ENCODE data around the gene PTTG1IP. TPM values are rescaled to one million over a fixed set of nuclear protein-coding genes. Genes with fewer than 3 reads are reported as not detected.

The PTTG1IP gene
- total and polyA plus RNA-seq, 10 of the 15 experiments (the other 5 are each of a cell fraction or from before 2014, with no cell fraction given): 2.4 to 56.4 (median 44.4) TPM

- BruUV-seq (replicated peaks): no TSS peak
- CTCF ChIA-PET: no interaction called here
- H3K79me2 ChIP-seq (ENCODE audit: control insufficient read depth, insufficient read depth, low read length): peaks cover 26% of the 10 kb centered on the region
- ATAC-seq (no peak), DNase-seq (ENCODE audit: low read depth, low spot score) (no peak), FAIRE-seq (no peak)
- H3K4me3 ChIP-seq: no peak overlapping the region
- no peaks in the 10 kb centered on the region for H3K27me3 ChIP-seq (replicated peaks in 1 of 2; ENCODE audit: control insufficient read depth in 2 of 2, insufficient read depth in 2 of 2, low read length in 1 of 2)
- WGBS (ENCODE audit: insufficient coverage, insufficient replicate concordance, low lambda C conversion rate, missing lambda C conversion rate): 94% methylated on average over 33 of the region's 33 CpGs
- peaks cover 3% of the 10 kb centered on the region; the same call in 1 of the 3 replicates for H3K9me3 ChIP-seq (replicated peaks; ENCODE audit: control insufficient read depth, insufficient read depth, low read length)
- no peak overlapping the region for H3K4me2 ChIP-seq (ENCODE audit: control insufficient read depth, insufficient read depth)
- no peak overlapping the region for H3K9ac ChIP-seq (ENCODE audit: control insufficient read depth, insufficient read depth, low read length)
- no peak overlapping the region for H2AFZ ChIP-seq (ENCODE audit: control insufficient read depth, low read depth, low read length)
- in situ Hi-C loops (cut with MboI) (no loop called here), intact Hi-C loops (cut with micrococcal nuclease; ENCODE audit: unreplicated experiment) (loop anchor here (5.0 kb wide), 2 partner anchors 53 to 113 kb away; partner anchors contain the start of gene PTTG1IP)
- H3K4me1 ChIP-seq (ENCODE audit: control insufficient read depth, insufficient read depth, low read length): no peaks in the 10 kb centered on the region
- H3K27ac ChIP-seq (ENCODE audit: control insufficient read depth, insufficient read depth): no peak overlapping the region
- RAD21 ChIA-PET (ENCODE audit: unreplicated experiment): no interaction called here
- POLR2A ChIA-PET: no interaction called here
- no peaks in the 10 kb centered on the region for H4K20me1 ChIP-seq (ENCODE audit: control insufficient read depth, insufficient read depth)
- no peaks in the 10 kb centered on the region for H3K36me3 ChIP-seq (ENCODE audit: control insufficient read depth in 2 of 2, insufficient read depth in 2 of 2, low read length in 1 of 2)
- TF ChIP-seq ATF7 (IDR thresholded peaks at IDR 0.05; ENCODE audit: low read depth): no peak
- TF ChIP-seq RBBP5 (conservative IDR thresholded peaks at IDR 0.05): no peak
- SMC1A ChIA-PET (ENCODE audit: uncharacterized antibody, unreplicated experiment): no interaction called here
Observed at GRCh38 chr21:44819283-44820243, 53.9 kb downstream of the PTTG1IP start.

- RAD21 ChIA-PET (ENCODE audit: unreplicated experiment): no interaction called here
- POLR2A ChIA-PET: no interaction called here
- H3K9ac ChIP-seq (ENCODE audit: control insufficient read depth, insufficient read depth, low read length): peak overlapping the region; percentile 81
- TF ChIP-seq, protein P1, sequence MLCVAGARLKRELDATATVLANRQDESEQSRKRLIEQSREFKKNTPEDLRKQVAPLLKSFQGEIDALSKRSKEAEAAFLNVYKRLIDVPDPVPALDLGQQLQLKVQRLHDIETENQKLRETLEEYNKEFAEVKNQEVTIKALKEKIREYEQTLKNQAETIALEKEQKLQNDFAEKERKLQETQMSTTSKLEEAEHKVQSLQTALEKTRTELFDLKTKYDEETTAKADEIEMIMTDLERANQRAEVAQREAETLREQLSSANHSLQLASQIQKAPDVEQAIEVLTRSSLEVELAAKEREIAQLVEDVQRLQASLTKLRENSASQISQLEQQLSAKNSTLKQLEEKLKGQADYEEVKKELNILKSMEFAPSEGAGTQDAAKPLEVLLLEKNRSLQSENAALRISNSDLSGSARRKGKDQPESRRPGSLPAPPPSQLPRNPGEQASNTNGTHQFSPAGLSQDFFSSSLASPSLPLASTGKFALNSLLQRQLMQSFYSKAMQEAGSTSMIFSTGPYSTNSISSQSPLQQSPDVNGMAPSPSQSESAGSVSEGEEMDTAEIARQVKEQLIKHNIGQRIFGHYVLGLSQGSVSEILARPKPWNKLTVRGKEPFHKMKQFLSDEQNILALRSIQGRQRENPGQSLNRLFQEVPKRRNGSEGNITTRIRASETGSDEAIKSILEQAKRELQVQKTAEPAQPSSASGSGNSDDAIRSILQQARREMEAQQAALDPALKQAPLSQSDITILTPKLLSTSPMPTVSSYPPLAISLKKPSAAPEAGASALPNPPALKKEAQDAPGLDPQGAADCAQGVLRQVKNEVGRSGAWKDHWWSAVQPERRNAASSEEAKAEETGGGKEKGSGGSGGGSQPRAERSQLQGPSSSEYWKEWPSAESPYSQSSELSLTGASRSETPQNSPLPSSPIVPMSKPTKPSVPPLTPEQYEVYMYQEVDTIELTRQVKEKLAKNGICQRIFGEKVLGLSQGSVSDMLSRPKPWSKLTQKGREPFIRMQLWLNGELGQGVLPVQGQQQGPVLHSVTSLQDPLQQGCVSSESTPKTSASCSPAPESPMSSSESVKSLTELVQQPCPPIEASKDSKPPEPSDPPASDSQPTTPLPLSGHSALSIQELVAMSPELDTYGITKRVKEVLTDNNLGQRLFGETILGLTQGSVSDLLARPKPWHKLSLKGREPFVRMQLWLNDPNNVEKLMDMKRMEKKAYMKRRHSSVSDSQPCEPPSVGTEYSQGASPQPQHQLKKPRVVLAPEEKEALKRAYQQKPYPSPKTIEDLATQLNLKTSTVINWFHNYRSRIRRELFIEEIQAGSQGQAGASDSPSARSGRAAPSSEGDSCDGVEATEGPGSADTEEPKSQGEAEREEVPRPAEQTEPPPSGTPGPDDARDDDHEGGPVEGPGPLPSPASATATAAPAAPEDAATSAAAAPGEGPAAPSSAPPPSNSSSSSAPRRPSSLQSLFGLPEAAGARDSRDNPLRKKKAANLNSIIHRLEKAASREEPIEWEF (IDR thresholded peaks at IDR 0.05; ENCODE audit: insufficient replicate concordance, low read depth, low read length): no peak
- TF ChIP-seq CBX5 (IDR thresholded peaks at IDR 0.05; ENCODE audit: low read depth) (no peak), POU2F2 (IDR thresholded peaks at IDR 0.05; ENCODE audit: borderline replicate concordance, low read depth, low read length) (no peak), CHD4 (IDR thresholded peaks at IDR 0.05) (no peak), PML (IDR thresholded peaks at IDR 0.05; ENCODE audit: low read length) (no peak), EP300 (IDR thresholded peaks at IDR 0.05; ENCODE audit: borderline replicate concordance in 1 of 2, control insufficient read depth in 1 of 2, low read depth in 2 of 2, low read length in 2 of 2) (no peak), CHD2 (IDR thresholded peaks at IDR 0.05; ENCODE audit: borderline replicate concordance, low read depth, low read length) (no peak), PAX8 (IDR thresholded peaks at IDR 0.05) (no peak), ZNF217 (IDR thresholded peaks at IDR 0.05) (no peak)
Observed at GRCh38 chr21:44818640-44819011, 54.9 kb downstream of the PTTG1IP start.

More at GRCh38 chr21:44818640-44819011, 54.9 kb downstream of the PTTG1IP start:
- in situ Hi-C loops (cut with MboI) (no loop called here), intact Hi-C loops (cut with micrococcal nuclease; ENCODE audit: unreplicated experiment) (loop anchor here (5.0 kb wide), 2 partner anchors 54 to 114 kb away; partner anchors contain the start of gene PTTG1IP)
- DNase-seq (ENCODE audit: low read depth, low spot score): no peak
- no TSS peak for BruUV-seq (replicated peaks)
- no peaks in the 10 kb centered on the region for H4K20me1 ChIP-seq (ENCODE audit: control insufficient read depth, insufficient read depth)
- ChIA-PET SMC1A (ENCODE audit: uncharacterized antibody, unreplicated experiment) (no interaction called here), CTCF (no interaction called here)
- no peak for ATAC-seq
- 86% methylated on average over 37 of the region's 37 CpGs for WGBS (ENCODE audit: insufficient coverage, insufficient replicate concordance, low lambda C conversion rate, missing lambda C conversion rate)
- H3K4me2 ChIP-seq (ENCODE audit: control insufficient read depth, insufficient read depth): peak overlapping the region; percentile 85
- no peak overlapping the region for H2AFZ ChIP-seq (ENCODE audit: control insufficient read depth, low read depth, low read length)
- H3K4me3 ChIP-seq: peak overlapping the region; percentile 82
- H3K36me3 ChIP-seq (ENCODE audit: control insufficient read depth in 2 of 2, insufficient read depth in 2 of 2, low read length in 1 of 2): peaks cover 0 to 2% of the 10 kb centered on the region in 2 experiments; a peak in 2 of 4 replicates
- H3K4me1 ChIP-seq (ENCODE audit: control insufficient read depth, insufficient read depth, low read length): no peaks in the 10 kb centered on the region
- H3K27ac ChIP-seq (ENCODE audit: control insufficient read depth, insufficient read depth): peak overlapping the region; percentile 81; the same call in 1 of the 2 replicates
- FAIRE-seq: no peak
- peaks cover 26% of the 10 kb centered on the region for H3K79me2 ChIP-seq (ENCODE audit: control insufficient read depth, insufficient read depth, low read length)
- H3K27me3 ChIP-seq (replicated peaks in 1 of 2; ENCODE audit: control insufficient read depth in 2 of 2, insufficient read depth in 2 of 2, low read length in 1 of 2): no peaks in the 10 kb centered on the region
- peaks cover 3% of the 10 kb centered on the region; the same call in 1 of the 3 replicates for H3K9me3 ChIP-seq (replicated peaks; ENCODE audit: control insufficient read depth, insufficient read depth, low read length)
